Amniotic epithelial cell (primary cell): ENCODE measurements around the gene TTYH3.

Experiments used
- DNase-seq: peaks from one replicate; pipeline ENCODE4 v3.0.0-alpha.2; 2010; ENCODE audit warnings: low read depth

Gene TTYH3

GRCh38 chr7:2635148-2635668, 3.4 kb downstream of the TTYH3 start:
- DNase-seq: no peak

- DNase-seq: peak; percentile 51
These were observed 4.3 kb downstream of the TTYH3 start for GRCh38 chr7:2635810-2636701.

GRCh38 chr7:2637066-2637471, 5.3 kb downstream of the TTYH3 start:
- no peak for DNase-seq

- DNase-seq: no peak
These were observed 5.9 kb downstream of the TTYH3 start for GRCh38 chr7:2637505-2638223.

- no peak for DNase-seq
These were observed 6.6 kb downstream of the TTYH3 start for GRCh38 chr7:2638224-2638991.

DNA sequence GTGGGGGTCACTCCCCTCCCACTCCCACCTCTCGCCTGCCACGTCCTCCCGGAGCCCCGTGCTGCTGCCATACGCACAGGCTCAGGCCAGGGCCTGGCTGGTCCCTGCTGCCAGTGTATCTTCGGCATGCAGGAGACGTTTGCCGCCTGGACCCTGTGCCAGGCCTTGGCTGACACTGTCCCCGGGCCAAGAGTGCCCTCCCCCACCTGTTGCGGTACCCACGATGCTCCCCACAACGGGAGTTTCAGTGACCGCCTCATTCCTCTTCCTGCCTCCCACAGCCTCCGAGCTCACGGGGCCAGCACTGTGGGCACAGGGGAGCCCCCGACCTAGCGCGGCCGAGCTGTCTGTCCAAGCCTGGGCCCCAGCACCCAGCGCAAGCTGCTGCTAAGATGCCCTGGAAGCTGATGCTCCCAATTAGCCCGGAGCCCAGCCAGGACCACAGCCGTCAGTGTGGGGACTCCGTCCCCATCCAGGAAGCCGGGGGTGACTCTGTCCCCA, 7.4 kb downstream of the TTYH3 start:
- DNase-seq: no peak

DNA sequence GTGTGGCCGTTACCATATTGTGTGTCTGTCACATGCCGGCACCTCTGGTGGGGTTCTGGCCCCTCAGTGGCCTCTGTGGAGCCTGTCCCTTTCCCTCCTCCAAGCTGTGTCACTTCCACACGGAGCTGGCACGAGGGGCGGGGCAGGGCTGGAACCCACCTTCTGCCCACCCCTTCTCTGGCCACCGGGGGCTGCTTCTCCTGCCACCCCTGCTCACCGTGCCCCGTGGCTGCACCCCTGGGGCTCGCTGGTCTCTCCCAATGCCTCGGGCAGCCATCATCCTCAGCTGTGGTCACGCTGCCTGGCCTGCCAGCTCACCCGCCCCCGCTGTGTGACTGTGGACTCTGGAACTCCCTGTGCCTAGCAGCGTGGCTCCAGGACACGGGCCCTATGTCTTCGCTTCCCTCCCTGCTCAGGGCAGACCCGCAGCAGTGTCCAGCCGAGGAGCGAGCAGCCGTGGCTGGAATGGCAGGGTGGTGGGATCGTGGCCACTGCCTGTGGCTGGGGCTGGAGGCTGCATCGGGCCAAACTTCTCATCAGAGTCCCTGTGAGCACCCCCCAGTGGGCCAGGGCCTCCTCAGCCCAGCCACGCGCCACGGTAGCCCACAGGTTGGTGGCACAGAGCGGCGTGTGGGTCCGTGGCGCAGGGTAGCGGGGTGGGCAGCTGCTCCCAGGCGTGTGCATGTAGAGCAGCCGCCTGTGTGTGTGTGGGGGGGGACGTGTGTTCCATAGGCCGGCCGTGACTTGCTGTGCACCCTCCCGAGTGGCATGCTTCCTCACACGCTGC, 8.1 kb downstream of the TTYH3 start:
- no peak for DNase-seq

- no peak for DNase-seq
These were observed 8.7 kb downstream of the TTYH3 start for GRCh38 chr7:2640482-2640830.

DNA sequence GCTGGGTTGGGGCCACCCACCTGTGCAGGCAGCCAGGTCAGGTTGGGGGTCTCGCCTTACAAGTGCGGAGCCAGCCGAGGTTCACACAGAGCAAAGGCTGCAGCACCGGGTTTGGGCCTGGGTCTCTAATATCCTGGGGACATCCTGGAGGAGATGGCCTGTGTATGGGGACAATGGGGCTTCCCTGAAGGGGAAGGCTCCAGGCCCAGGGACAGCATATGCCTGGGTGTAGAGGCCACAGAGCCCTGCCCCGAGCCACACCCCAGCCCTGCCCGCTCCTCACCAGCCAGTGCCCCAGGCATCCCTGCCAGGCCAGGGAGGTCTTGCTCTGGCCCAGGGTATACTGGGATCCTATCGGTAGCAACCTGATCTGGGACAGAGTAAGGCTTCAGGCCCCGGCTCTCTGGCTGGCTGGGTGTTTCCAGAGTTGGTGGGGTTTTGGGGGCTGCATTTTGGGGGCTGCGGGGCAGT, 9.1 kb downstream of the TTYH3 start:
- no peak for DNase-seq

- DNase-seq: peak; percentile 83
These were observed 9.9 kb downstream of the TTYH3 start for GRCh38 chr7:2641406-2642393.

DNA sequence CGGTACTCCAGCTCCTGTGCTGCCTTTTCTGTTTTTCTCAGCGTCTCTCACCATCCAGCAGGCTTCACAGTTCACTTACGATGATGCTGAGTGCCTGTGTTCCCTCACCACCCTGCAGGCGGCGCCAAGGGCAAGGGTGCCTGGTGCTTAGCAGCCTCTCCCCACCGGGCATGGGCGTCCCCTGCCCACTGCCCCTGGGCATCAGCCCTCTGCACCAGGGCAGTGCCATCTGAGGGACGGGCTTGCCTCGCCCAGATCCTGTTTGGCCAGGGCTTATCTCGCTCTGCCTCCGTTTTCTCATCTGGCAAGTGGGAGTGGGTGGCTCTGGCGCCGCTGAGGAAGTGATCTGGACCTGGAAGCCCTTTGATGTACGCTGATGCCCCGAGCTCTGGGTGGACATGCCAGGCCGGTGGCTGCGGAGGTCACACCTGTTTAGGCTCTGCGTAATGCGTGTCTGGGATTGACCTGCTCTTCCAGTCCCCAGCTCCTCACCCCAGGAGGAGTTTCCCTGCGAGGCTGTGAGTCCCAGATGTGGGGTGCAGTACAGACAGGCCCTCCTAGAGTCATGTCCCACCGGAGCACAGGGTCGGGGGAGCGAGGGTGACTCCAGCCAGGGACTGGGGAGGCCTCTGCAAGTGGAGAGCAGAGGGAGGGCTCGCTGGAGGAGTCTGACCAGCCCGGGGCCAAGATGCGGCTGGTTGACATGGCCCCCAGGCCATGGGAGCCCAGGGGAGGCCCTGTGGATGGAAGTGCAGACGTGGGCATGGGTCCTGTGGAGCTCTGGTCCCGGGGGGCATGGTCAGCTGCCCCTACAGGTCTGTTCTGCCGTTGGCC, 11.8 kb downstream of the TTYH3 start:
- DNase-seq: no peak

DNA sequence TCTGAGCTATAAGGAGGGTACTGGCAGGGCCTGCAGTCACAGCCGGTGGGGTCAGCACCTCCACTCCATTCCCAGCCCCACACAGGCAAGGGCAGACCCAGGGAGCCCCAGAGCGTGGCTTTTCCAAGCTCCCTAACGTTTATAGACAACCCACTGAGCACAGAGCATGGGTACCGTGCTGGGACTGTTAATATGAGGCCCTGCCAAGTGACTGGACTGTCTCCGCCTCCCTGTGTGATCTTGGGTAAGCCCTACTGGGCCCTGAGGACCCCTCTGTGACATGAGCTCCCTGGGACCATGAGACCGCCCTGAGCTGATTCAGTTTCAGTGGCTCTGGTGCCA, 12.4 kb downstream of the TTYH3 start:
- DNase-seq: no peak

DNA sequence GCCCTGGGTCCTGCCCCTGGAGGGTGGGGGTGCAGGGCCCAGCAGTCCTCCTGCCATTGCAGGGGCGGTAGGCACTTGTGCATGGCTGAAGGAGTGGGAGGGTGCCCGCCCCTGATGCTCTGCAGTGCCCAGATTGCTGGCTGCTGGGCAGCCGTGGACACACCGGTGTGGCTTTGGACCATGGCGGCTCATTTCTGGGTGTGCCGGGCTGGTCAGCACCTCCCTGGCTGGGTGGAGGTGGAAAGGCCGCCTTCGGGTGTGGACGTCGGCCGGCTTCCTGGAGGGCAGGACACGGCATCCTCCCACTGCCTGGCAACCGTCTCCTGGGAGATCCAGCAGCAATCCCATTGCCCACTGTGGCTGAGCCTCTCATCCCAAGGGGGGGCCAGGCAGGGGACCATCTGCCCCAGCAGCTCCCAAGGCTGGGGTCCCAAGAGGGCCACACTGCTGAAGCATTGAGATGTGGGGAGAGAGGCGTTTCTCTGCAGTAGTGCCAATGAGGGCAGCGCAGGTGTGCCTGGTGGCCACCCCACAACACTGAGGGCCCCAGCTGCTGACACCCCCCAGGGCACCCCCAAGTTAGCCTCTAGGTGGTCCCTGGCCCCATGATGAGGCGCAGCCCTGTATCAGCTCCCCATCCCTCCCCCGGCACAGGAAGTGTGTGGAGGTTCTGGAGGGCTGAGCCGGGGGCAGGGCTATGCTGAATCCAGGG, 12.9 kb downstream of the TTYH3 start:
- DNase-seq: no peak

DNA sequence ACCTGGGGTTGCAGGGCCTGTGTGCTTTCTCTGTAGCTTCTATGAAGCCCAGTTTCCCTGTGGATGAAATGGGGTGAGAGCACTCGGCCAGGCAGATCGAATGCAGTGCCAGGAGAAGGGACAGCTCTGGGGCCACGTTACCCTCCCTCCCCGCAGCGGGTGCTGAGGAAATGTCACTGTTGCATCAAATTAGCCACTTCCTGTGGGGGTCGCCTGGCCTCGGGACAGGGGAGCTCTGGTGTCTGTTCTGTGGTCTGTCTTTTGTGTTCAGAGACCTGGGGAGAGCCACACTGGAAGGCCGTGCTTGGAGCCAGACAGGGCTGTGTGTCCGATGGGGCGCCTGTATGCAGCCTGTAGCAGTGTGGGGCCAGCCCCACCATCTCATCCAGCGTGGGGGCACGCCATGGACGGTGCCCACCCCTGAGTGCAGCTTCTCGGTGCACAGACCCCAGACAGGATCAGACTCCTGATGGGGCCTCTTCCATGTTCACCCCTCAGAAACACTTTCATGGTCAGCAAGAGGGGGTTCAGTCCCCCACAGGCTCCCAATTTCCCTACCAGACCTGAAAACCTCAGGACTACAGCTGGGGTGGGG, 13.6 kb downstream of the TTYH3 start:
- no peak for DNase-seq

GRCh38 chr7:2646336-2646679, 14.5 kb downstream of the TTYH3 start:
- no peak for DNase-seq

DNA sequence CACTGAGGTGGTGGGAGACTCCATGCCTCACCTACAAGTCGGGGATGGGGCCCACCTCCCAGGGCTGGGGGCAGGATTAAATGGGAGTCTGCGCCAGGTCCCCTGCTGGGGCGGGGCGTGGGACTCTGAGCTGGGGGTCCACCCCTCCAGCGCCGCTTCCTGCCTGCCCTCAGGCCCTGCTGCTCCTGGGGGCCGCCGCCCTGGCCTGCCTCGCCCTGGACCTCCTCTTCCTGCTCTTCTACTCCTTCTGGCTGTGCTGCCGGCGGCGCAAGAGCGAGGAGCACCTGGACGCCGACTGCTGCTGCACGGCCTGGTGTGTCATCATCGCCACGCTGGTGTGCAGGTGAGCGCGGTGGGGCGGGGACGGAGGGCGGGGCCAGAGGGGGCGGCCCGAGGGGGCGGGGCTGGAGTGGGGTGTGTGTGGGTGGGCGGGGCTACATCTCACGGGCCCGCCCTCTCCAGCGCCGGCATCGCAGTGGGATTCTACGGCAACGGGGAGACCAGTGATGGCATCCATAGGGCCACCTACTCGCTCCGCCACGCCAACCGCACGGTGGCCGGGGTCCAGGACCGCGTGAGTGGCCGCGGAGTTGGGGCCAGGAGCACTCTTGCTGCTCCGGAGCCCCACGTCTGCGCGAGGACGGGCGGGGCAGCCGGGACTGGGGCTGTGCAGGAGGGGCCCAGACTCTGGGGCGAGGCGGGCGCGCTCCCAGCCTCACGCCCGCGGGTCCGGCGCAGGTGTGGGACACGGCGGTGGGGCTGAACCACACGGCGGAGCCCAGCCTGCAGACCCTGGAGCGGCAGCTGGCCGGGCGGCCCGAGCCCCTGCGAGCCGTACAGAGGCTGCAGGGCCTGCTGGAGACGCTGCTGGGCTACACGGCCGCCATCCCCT, 15.1 kb downstream of the TTYH3 start:
- DNase-seq: no peak

DNA sequence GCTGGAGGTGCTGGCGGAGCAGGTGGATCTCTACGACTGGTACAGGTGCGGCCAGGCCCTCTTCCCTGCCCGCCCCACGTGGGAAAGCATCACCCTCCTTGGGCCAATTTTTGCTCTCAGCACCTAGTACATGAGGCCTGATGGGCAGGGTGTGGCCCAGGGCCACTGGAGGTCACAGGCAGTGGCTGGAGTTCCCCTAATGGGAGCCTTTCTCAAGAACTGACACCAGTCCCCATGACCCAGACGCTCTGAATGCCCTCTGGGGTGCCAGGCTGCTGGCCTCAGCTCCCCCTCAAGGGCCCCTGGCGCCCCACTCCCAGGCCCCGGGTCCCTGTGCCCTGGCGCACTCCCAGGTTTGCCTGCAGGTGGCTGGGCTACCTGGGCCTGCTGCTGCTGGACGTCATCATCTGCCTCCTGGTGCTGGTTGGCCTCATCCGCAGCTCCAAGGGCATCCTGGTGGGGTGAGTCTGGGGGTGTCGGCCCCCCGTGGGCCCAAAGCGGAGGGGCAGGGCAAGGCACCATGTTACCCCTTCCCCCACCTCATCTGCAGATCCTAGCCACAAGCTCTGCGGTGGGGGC, 15.9 kb downstream of the TTYH3 start:
- DNase-seq: no peak
